ENCODE measurements around the gene CDH13.

- TF ChIP-seq CTCF (IDR thresholded peaks at IDR 0.05) (no peak), POLR2A (IDR thresholded peaks at IDR 0.05) (no peak)
These were observed 1072.2 kb downstream of the CDH13 start for GRCh38 chr16:83698964-83699363.

Measured in adrenal gland (tissue), 5 donors.